ENCODE results near the gene KRTAP4-6. TPM values are rescaled to one million over a fixed set of nuclear protein-coding genes. Genes with fewer than 3 reads are reported as not detected.
"Not testable (repeated sequence)": the region's sequence is repeated elsewhere in the genome, so short reads cannot be mapped to it uniquely, and the experiment has no call there.

The KRTAP4-6 gene
- total RNA-seq (2014; rRNA removed) (not detected in 2 replicates), Bru-seq, nascent RNA (not detected), BruChase-seq, experiment 1, labeled RNA remaining after a 6-hour chase (not detected), BruChase-seq, experiment 2, labeled RNA remaining after a 2-hour chase (not detected)
- long read RNA-seq, result 0 reads

DNA sequence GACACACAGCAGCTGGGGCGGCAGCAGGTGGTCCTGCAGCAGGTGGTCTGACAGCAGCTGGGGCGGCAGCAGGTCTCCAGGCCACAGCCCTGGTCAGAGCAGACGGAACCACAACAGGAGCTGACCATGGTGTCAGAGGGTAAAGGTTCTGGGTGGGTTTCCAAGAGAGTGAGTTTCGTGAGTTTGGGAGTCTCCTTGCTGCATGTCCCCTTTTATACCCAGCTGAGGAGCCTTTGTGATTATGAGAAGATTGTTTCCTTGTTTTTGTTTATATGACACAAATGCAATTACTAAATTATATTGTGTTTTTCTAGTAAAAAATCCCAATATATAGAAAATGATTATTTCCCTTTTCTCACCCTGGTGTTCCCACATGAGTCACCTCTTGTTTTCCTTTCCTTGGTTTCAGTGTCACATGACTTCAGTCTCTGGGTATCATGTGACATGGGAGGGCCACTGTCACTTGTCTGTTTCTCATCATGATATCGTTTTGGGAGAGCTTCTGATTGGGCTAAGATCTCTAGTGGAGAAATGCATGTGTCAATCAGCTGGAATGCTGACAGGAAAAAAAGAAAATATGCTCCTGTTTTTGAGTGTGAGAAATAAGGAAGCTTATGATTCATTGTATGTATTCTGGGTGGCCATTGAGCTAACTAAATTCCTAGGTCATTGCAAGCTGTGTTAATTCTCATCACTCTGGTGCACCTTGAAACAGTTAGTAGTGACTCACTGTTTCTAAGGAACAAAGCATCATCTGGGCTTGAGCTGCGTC lies at the start of gene KRTAP4-6:
TSS of gene KRTAP4-6 (minus strand) at position 185 of the 772 bp plus-strand sequence. CDS start at position 128, 57 bp downstream.
- Histone ChIP-seq H3K36me3 (ENCODE audit: low read depth, low read length) (peaks cover 3% of the 10 kb centered on the region; the same call in 1 of the 2 replicates), H3K27me3 (ENCODE audit: low read length) (no peaks in the 10 kb centered on the region), H3K4me3 (ENCODE audit: low read length) (no peak within 1 kb of the TSS), H3F3A (ENCODE audit: low read length, unreplicated experiment) (no peaks in the 10 kb centered on the region), H3K4me2 (ENCODE audit: low read length) (no peak within 1 kb of the TSS), H2AFZ (ENCODE audit: low read length) (no peak within 1 kb of the TSS), H3K9ac (ENCODE audit: low read length) (0 out of 2 replicates have a peak within 1 kb of the TSS, but pooled peaks have one; percentile 8), H3K9me2 (replicated peaks; ENCODE audit: low read length) (no peaks in the 10 kb centered on the region), H3K4me1 (ENCODE audit: insufficient read depth, low read length) (peaks cover 14% of the 10 kb centered on the region; the same call in 1 of the 2 replicates), H3K79me2 (ENCODE audit: low read length) (no peaks in the 10 kb centered on the region), H3K9me3 (ENCODE audit: low read length) (peaks cover 6% of the 10 kb centered on the region; the same call in 1 of the 2 replicates), H4K20me1 (ENCODE audit: low read length) (no peaks in the 10 kb centered on the region), H3K27ac (ENCODE audit: low read length) (peak within 1 kb of the TSS; percentile 64)
- CTCF ChIA-PET, result interaction anchor here (0.7 kb wide), 1 partner anchor 218 kb away, joined by 4 read pairs; no protein-coding TSS in a partner anchor
- BruUV-seq (replicated peaks), result no TSS peak
- no peak for TF ChIP-seq EZH2phosphoT487 (IDR thresholded peaks at IDR 0.05; ENCODE audit: borderline replicate concordance, low read length)
- TF ChIP-seq EZH2 (IDR thresholded peaks at IDR 0.05; ENCODE audit: low read length, unreplicated experiment), result no peak
- TF ChIP-seq, protein P1, sequence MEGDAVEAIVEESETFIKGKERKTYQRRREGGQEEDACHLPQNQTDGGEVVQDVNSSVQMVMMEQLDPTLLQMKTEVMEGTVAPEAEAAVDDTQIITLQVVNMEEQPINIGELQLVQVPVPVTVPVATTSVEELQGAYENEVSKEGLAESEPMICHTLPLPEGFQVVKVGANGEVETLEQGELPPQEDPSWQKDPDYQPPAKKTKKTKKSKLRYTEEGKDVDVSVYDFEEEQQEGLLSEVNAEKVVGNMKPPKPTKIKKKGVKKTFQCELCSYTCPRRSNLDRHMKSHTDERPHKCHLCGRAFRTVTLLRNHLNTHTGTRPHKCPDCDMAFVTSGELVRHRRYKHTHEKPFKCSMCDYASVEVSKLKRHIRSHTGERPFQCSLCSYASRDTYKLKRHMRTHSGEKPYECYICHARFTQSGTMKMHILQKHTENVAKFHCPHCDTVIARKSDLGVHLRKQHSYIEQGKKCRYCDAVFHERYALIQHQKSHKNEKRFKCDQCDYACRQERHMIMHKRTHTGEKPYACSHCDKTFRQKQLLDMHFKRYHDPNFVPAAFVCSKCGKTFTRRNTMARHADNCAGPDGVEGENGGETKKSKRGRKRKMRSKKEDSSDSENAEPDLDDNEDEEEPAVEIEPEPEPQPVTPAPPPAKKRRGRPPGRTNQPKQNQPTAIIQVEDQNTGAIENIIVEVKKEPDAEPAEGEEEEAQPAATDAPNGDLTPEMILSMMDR (conservative IDR thresholded peaks at IDR 0.05; ENCODE audit: low read depth, low read length), result no peak
- ATAC-seq (peak; percentile 76), DNase-seq (peak; percentile 86)
- intact Hi-C loops (cut with micrococcal nuclease), result loop anchor here (1.0 kb wide), 1 partner anchor 8 kb away; no protein-coding TSS in a partner anchor
- POLR2A ChIA-PET (ENCODE audit: unreplicated experiment), result interaction anchor here (0.5 kb wide), 2 partner anchors 223 to 834 kb away, joined by 3 to 6 read pairs; no protein-coding TSS in a partner anchor

DNA sequence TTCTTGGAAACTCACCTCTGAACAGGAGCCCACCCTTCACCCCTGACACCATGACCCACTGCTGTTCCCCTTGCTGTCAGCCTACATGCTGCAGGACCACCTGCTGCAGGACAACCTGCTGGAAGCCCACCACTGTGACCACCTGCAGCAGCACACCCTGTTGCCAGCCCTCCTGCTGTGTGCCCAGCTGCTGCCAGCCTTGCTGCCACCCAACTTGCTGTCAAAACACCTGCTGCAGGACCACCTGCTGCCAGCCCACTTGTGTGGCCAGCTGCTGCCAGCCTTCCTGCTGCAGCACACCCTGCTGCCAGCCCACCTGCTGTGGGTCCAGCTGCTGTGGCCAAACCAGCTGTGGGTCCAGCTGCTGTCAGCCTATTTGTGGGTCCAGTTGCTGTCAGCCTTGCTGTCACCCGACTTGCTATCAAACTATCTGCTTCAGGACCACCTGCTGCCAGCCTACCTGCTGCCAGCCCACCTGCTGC lies 49.5 kb upstream of the KRTAP4-6 start, which contains the start of gene KRTAP9-1:
TSS of gene KRTAP9-1 (plus strand) at position 51 of the 482 bp plus-strand sequence. CDS start at position 51, 0 bp downstream.
- H3K79me2 ChIP-seq (ENCODE audit: low read length); intact Hi-C loops (cut with micrococcal nuclease); H3F3A ChIP-seq (ENCODE audit: low read length, unreplicated experiment); H3K27ac ChIP-seq (ENCODE audit: low read length); H3K27me3 ChIP-seq (ENCODE audit: low read length); H3K4me1 ChIP-seq (ENCODE audit: insufficient read depth, low read length); H3K4me3 ChIP-seq (ENCODE audit: low read length); DNase-seq; H3K9me2 ChIP-seq (replicated peaks; ENCODE audit: low read length); H3K36me3 ChIP-seq (ENCODE audit: low read depth, low read length); CTCF ChIA-PET; ATAC-seq; POLR2A ChIA-PET (ENCODE audit: unreplicated experiment); H3K9me3 ChIP-seq (ENCODE audit: low read length); BruUV-seq (replicated peaks); H4K20me1 ChIP-seq (ENCODE audit: low read length); H2AFZ ChIP-seq (ENCODE audit: low read length); H3K4me2 ChIP-seq (ENCODE audit: low read length); H3K9ac ChIP-seq (ENCODE audit: low read length): not testable (repeated sequence)

DNA sequence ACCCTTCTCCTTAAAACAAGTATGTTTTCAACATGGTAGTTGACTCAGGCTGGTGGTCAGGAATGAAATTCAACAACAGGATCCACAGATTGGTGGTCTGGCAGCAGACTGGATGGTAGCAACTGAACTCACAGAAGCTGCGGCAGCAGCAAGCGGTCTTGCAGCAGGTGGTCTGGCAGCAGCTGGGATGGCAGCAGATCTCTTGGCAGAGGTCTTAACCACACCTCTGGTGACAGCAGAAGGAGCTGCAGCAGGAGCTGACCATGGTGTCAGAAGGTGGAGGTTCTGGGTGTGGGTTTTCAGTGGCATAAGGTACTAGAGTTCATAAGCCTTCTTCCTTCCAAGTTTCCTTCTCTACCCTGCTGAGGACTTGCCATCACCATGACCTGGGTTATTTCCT lies 46.5 kb upstream of the KRTAP4-6 start:
- CTCF ChIA-PET, result no interaction called here
- TF ChIP-seq, protein P1 (conservative IDR thresholded peaks at IDR 0.05; ENCODE audit: low read depth, low read length), result no peak
- TF ChIP-seq EZH2 (IDR thresholded peaks at IDR 0.05; ENCODE audit: low read length, unreplicated experiment), result no peak
- no peak for TF ChIP-seq EZH2phosphoT487 (IDR thresholded peaks at IDR 0.05; ENCODE audit: borderline replicate concordance, low read length)
- no peak for DNase-seq
- Histone ChIP-seq H3K79me2 (ENCODE audit: low read length) (no peaks in the 10 kb centered on the region), H3K4me3 (ENCODE audit: low read length) (no peak overlapping the region), H3K27ac (ENCODE audit: low read length) (no peak overlapping the region), H3K9me3 (ENCODE audit: low read length) (no peaks in the 10 kb centered on the region), H3K27me3 (ENCODE audit: low read length) (no peaks in the 10 kb centered on the region), H2AFZ (ENCODE audit: low read length) (no peak overlapping the region), H3K4me1 (ENCODE audit: insufficient read depth, low read length) (no peaks in the 10 kb centered on the region), H3F3A (ENCODE audit: low read length, unreplicated experiment) (no peaks in the 10 kb centered on the region), H4K20me1 (ENCODE audit: low read length) (no peaks in the 10 kb centered on the region), H3K36me3 (ENCODE audit: low read depth, low read length) (no peaks in the 10 kb centered on the region), H3K9me2 (replicated peaks; ENCODE audit: low read length) (no peaks in the 10 kb centered on the region), H3K4me2 (ENCODE audit: low read length) (no peak overlapping the region), H3K9ac (ENCODE audit: low read length) (no peak overlapping the region)
- ATAC-seq, result no peak
- BruUV-seq (replicated peaks), result no TSS peak
- intact Hi-C loops (cut with micrococcal nuclease), result no loop called here
- POLR2A ChIA-PET (ENCODE audit: unreplicated experiment), result no interaction called here
